ENCODE measurements around the gene NKX6-1.

- TF ChIP-seq CTCF (IDR thresholded peaks at IDR 0.05; ENCODE audit: low read length) (no peak), EZH2phosphoT487 (IDR thresholded peaks at IDR 0.05; ENCODE audit: low read length) (no peak), EZH2 (optimal IDR thresholded peaks at IDR 0.05; ENCODE audit: low read depth, low read length) (no peak)
These were observed 6.8 kb downstream of the NKX6-1 start for GRCh38 chr4:84492290-84492689.
